GM21515 (cell line): ENCODE measurements around the gene SAMD10.
"Not testable (repeated sequence)": the region's sequence is repeated elsewhere in the genome, so short reads cannot be mapped to it uniquely, and the experiment has no call there.

Experiments used
- ATAC-seq: cut with Tn5 transposase; IDR thresholded peaks from one replicate; pipeline ENCODE4 v1.9.1; 2021; ENCODE audit not compliant: unreplicated experiment

Gene SAMD10

DNA sequence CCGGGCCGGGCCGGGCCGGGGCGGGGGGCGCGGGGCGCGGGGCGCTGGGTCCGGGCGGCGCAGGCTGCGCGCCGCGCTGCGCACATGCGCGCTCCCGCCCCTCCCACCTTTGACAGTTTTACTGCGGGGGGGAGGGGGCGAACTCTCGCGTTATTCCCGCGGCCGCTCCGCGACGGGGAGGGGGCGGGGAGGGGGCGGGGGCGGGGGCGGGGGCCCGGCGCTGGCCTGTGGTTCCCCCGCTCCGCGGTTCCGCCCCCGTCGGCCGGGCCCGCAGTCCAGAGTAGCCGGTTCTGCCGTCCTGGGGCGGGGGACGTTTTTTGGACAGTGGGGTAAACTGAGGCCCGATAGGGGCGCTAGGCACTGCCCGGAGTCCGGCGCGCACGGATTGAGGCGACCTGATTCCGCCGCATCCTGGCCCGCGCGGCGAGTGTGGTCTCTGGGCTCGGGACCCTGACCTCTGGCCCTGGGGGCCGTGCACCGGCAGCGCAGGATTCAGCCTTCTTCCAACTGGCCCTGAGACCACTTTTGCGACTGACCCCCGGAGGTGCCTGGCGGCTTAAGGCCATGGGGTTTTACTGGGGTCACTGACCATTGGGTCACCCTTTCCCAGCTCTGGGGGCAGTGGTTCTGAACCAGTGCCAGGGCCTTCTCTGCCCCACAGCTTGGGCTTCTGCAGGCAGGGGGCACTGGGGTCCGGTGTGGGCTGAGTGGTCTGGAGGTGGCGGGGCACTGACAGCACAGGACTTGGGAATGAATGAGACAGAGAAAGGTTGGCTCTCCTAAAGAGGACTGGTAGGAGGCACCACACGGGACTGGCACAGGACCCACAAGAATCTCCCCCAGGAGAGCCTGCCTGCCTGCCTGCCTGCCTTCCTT lies 9.4 kb downstream of the SAMD10 start, which contains the start of gene ZNF512B:
ZNF512B (minus strand) TSS at position 93 of the 876 bp plus-strand sequence. CDS start 1,980 bp downstream, outside the sequence.
- no peak for ATAC-seq

DNA sequence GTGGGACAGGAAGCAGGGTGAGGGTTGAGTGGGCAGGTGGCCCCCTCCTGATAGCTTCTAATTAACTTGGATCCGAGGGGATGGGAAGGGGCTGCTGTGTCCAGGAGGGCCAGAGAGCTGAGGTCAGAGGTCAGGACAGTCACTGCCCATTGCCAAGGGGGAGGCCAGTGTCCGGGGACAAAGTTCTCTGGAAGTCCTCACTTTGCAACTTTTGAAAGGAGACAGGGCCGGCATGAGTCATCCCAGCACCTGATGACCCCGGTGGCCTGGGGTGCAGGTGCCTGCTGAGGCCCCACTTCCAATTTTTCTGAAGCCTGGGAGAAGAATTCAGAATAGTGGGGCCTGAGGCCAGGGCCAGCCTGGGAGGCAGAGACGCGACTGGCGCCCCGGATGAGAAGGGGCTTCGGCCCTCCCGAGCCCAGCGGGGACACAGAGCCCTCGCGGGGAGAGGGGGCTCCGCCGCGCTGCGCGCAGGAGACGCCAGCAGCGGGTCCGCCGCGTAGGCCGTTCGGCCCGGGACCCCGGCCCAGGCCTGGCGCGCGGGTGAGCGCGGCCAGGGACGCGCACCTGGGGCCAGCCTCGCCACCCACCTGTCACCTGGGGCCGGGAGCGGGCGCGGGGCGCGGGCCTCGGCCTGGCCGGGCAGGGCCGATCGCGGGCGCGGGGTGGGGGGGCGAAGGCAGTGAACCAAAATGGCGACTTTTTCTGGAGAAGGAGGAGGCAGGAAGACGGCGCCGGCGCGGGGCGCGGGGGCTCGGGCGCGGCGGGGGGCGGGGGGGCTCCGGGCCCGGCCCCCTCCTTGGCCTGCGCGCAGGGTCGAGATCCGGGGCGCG lies 10.3 kb downstream of the SAMD10 start:
- ATAC-seq: no peak

DNA sequence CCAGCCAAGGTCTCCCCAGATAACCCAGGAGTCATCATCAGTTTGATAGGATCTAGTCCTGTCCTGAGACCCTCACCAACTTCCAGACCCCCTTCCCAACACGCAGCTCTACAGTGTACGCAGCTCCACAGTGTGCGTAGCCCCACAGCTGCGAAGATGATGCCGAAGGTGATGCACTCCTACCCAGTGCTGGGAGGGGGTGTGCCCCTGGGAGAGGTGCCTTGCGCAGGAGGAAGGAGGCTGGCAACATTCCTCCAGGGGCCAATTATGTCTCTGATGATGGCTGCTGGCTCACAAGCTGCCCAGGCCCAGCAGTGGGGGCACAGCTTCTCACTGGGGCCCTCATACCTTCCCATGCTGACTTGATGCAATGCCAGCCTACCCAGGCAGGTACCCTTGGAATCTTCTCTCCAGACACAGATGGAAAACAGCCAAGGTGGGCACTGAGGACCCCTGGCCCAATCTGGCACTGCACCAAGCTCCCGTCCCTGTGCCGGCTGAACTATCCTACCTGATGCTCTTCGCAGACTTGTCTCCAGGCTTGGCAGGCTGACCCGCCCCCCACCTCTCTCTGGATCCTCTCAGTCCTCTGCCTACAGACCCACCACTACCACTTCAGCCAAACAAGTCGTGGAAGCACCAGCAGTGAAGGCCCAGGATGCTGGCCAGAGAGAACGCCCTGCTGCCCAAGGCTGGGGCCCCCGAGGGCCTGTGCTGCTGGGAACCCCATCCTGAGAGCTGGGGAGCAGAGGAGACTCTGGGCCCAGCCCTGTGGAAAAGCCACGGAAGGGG lies 11.1 kb downstream of the SAMD10 start:
- ATAC-seq: no peak

DNA sequence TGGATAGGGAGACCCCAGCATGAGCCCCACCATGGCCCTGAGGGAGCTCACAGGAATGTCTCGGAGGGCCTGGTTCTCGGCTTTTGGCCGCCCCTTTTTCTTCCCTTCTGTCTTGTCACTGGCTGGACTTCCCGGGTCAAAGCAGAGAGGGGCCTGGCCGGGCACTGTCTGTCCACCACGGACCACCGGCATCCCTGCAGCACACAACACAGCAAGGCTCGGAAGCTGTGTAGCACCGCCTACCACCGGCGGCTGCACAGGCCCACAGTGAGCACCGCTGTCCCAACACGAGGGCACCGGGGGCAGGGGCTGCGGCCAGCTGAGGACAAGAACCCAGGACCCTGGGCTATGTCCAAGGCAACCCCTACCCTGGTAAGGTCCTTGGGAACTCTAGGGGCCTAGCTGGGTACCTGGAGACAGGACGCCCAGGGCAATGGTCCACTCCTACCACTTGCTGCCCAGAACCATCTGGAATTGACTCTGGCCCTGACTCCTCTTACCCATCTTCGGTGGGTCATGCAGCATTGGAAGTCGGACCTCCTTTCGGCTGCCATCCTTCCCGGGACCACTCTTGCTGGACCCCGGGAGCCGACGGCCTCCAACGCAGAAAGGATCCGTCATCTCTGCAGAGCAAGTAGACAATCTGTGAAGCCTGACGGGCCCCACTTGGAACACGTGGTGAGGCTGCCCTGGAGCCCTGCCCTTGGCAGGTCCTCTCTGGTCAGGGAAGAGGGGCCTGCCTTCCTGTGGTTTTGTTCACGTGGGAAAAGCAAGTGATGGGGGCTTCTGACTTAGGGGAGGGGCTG lies 11.9 kb downstream of the SAMD10 start:
- ATAC-seq: no peak

DNA sequence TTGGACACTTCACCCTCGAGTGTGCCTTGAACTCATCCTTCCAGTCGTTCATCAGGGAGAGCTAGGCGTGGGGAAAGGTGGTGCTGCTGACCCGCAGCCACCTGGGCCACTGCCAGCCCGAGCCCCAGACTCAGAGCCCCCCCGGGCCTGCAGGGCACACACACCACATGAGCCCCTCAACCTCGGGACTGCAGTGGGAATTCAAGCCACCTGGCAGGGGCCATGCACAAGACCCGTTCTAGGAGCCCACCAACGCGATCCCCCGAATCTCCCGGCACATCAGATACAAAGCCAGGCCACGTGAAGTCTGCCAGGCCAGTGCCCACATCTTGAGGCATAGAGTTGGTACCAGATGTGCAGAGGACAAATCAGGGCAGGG lies 12.5 kb downstream of the SAMD10 start:
- ATAC-seq: no peak

DNA sequence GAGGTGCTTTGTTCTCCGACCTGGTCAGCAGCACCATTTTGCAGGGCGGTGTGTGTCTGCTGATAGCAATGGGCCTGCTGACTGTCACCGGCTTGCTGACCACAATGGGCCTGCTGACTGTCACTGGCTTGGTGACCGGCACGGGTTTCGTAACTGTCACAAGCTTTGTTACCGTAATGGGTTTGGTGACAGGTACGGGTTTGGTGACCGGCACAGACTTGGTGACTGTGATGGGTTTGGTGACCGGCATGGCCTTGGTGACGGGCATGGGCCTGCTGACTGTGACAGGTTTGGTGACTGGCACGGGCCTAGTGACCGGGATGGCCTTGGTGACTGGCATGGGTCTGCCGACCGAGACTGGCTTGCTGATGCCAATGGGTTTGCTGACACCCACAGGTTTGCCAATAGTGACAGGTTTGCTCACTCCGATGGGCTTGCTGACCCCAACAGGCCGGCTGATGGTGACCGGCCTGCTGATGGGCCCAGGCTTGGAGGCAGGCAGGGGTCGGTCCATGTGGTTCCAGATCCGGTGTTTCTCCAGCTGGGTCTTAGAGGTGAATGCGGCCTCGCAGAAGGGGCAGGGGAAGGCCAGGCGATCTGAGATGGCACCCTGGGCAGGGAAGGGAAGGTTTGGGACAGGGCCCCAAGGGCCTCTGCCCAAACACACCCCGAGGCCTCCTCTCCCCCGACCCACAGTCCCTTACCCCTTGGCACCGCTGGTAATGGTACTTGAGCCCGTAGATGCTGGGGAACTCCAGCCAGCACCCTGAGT lies 13.1 kb downstream of the SAMD10 start:
- ATAC-seq: no peak

DNA sequence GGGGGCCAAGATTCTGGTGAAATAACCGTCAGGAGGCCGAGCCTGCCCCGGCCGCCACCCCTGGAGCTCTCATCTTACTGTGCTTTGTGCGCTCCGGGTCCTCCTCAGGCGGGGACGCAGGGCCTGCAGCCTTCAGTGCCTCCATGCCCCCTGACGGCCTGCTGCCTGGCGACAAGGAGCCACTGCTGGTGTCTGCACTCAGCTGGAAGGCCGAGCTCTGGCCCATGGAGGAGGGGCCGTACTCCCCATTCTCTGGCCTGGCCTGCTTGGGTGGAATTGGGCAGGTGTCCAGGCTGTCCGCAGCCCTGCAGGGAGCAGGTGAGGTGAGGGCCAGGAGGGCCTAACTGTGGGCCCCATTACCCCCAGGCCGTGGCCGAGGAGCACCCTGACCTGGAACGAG lies 15.0 kb downstream of the SAMD10 start:
- no peak for ATAC-seq

DNA sequence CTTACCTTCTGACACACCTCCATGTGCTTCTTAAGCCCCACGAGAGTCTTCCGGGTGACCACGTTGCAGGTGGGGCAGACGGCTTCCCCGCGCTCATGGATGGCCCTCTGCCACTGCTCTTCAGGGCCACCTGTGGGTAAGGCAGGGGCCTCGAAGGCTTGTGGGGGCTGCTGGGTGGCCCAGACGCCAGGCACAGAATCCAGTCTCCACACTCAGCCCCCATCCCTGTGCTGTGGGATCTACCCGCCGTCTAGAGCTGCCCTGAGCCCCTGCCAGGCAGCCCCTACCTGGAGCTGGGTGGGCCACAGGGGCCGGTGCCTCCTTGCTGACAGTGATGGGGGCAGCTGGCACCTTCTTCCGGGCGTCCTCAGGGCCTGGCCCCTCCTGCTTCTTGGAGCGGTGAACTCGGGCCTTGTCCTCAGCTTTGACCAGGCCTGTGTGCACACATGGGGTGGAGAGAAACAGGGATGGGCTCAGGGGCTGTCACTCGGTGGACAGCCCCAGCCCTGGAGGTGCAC lies 15.6 kb downstream of the SAMD10 start:
- no peak for ATAC-seq

DNA sequence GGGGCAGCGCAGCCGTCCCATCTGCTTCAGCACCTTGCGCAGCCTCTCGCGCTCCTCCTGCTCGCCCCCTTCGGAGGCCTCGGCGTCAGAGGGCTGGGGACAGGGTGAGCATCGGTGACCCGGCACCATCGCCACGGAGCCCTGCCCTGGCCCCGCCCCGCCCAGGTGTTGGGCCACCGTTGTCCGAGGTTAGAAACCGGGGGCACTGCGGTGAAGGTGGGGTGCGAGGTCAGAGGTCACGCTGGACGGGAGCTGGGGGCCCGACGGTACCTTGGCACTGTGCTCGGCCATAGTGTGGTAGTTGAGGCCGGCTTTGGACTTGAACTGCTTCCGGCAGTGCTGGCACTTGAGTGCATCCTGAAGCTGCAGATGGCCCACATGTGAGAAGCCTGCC lies 16.1 kb downstream of the SAMD10 start:
- ATAC-seq: no peak

DNA sequence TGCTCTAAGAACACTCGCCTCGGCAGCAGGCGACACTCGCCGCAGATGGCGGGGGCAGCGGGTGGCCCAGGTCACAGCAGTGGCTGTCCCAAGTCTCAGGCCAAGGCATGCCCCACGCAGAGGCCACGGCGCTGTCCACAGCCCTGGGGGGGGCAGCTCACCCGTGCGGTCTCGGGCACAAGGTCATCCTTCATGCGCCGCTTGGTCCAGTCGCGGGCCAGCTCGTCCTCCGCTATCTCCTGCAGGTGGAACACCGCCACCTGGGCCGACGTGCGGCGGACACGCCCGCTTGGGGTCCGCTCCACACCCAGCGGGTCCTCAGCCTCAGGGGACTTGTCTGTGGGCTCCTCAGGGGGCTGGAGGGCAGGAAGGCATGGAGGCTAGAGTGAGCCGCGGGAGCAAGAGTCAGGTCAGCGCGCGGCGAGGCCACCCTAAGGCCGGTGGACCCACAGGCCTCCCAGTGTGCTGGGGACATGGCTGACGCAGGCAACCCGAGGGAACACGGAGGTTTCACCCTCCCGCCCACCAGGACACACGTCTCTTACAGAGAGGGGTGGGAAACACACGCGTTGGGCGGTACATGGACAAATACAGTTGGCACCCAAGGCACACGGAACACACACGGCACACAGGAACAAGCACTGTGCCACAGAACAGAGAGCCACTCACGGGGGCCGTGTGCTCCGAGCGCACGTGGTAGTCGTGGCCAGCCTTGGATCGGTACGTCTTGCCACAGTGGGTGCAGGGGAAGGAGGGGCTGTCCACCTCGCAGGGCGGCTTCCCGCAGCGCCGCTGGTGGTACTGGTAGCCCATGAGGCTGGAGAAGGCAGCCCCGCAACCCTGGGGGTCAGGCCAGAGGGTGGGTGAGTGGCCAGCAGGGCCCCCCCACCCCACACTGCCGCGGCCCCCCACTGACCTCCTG lies 16.8 kb downstream of the SAMD10 start:
- no peak for ATAC-seq

DNA sequence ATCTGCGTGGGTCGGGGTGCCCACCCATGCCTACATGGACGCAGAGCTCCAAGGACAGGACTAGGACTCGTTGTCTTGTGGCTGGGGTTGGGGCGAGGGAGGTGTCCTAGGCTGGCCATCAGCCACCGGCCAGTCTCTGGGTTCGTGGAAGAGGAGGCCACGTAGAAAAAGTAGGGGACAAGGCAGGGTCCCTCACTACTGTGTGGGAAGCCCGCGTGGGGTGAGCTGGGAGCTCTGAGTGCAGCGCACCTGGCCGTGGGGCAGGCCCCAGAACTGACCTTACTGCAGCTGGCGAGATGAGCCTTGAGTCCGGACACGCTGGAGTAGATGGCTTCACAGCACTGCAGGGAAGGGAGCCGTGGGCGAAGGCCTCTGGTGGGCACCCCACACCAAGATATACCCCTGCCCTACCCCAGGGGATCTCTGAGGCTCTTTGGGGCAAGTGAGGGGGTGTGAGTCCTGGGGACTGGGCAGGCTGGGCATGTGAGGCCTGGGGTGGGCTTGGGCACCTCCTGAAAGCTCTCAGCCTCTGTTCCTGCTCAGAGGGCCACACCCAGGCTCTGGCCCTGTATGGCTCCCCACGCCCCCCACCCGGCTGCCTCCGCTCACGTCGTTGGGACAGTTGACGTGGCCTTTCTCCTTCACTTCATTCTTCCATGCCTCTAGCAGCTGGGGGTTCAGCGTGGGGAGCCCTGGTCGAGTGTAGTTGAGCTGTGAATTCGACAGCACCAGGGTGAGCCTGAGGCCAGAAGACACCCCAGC lies 17.6 kb downstream of the SAMD10 start:
- ATAC-seq: no peak

DNA sequence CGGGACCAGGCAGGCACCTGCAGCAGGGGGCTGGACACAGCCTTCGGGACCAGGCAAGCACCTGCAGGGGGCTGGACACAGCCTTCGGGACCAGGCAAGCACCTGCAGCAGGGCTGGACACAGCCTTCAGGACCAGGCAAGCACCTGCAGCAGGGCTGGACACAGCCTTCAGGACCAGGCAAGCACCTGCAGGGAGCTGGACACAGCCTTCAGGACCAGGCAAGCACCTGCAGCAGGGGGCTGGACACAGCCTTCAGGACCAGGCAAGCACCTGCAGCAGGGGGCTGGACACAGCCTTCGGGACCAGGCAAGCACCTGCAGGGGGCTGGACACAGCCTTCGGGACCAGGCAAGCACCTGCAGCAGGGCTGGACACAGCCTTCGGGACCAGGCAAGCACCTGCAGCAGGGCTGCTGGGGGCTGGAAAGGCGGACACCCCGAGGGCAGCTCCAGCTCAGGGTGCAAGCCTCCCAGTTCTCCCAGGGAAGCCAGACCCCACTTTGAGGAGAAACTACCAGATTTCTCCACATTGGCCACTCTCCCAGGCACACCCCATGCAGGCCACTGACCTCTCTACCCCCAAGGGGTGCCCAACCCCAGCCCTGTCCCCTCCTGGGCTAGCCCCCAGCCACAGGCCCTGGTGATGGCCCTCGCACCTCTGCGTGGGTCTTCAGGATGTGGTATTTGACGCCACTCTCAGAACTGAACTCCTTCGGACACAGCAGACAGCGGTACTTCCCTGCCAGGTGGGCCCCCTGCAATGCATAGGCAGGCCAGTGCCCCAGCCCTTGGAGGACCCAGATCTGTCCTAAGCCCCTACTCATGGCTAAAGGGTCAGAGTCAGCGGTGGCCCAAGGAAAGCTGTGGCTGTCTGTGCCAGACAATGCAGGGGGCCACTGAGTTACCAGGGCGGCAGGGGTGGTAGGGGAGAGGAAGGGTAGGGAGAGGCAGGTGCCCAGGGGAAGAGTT lies 18.5 kb downstream of the SAMD10 start:
- ATAC-seq: not testable (repeated sequence)

DNA sequence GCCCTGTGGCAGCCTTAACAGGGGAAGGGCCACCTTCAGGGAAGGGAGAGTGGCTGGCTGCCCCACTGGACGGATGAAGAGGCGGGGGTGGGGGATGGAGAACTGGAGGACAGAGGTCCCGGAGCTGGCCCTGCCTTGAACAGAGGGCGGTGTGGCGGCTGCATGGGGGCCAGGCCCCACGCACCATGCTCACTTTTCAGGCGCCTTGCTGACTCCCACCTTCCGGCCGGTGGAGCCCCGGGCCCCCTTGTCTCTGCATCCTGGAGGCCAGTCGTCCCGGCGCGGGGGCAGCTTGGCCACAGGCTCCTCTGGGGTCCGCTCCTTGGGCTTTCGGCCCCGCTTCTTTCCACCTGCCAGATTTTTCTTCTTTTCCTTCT lies 19.8 kb downstream of the SAMD10 start:
- no peak for ATAC-seq

DNA sequence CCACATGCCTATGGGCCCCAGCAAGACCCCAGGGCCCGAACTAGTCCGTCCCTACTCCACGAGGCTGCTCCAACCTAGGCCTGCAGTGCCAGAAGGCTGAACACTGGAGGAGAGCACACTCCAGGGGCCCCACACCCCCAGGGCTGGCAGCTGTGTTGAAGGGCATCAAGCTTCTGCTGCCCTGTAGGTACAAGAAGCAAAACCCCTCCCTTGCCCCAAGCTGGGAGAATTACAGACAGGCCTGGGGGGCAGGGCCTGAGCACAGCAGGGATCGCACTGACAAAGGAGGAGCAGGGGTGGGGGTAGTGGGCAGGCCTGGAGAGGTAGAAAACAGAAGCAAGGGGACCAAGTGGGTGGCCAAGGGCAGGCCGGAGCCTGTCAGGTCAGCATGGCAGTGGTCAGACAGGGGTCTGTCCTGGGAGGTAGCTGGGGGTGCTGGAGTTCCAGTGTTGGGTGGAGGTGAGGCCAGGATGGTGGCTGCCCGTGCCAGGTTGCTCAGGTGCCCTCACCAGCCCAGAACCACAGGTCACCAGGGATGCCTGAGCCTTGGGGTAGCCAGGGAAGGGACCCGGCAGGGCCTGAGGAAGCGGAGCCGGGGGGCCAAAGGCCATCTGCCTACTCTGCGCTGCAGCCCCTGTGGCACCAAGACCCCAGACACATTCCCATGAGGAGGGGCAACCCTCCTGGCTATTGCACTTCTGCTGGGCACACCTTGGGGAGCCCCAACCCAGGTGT lies 20.3 kb downstream of the SAMD10 start:
- no peak for ATAC-seq

DNA sequence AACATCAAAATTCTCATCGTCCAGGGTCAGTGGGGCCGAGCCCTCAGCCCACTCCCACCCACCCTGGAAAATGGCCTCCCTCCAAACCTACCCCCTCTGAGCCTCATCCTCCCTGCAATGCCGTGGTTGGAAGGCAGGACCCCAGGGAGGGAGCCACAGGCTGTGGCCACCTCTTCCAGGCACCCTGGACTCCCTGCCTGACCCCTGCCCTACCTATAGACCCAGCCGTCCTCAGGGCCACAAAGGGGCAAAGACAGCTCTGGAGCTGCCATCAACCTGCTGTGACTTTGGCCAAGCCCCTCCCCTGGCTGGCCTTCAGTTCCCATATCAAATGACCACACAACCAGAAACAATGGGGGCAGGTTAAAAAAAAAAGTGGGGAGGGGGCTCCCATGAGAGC lies 21.0 kb downstream of the SAMD10 start:
- no peak for ATAC-seq
